Measurements from ENCODE around the gene EML3. TPM values are rescaled to one million over a fixed set of nuclear protein-coding genes. Genes with fewer than 3 reads are reported as not detected.
"Not testable (repeated sequence)": the region's sequence is repeated elsewhere in the genome, so short reads cannot be mapped to it uniquely, and the experiment has no call there.

Gene EML3
- total RNA-seq, 1 donor from 2014 or later = 26.7 TPM

- DNase-seq = no peak
- Mint-ChIP-seq H3K27me3 (ENCODE audit: unreplicated experiment) (peaks cover 8% of the 10 kb centered on the region), H3K4me3 (ENCODE audit: unreplicated experiment) (peak overlapping the region; percentile 99), H3K36me3 (ENCODE audit: unreplicated experiment) (peaks cover 3% of the 10 kb centered on the region), H3K27ac (ENCODE audit: unreplicated experiment) (peak overlapping the region; percentile 94), H3K4me1 (ENCODE audit: low read depth, unreplicated experiment) (peaks cover 16% of the 10 kb centered on the region), H3K9me3 (ENCODE audit: unreplicated experiment) (peaks cover 5% of the 10 kb centered on the region)
- TF ChIP-seq CTCF (IDR thresholded peaks at IDR 0.05; ENCODE audit: partially characterized antibody, unreplicated experiment) = no peak
Observed at GRCh38 chr11:62574363-62575071, 38.1 kb downstream of the EML3 start.

- H3K4me3 Mint-ChIP-seq (ENCODE audit: unreplicated experiment) = peak within 1 kb of the TSS; percentile 99
- peaks cover 16% of the 10 kb centered on the region for H3K4me1 Mint-ChIP-seq (ENCODE audit: low read depth, unreplicated experiment)
- no peak for TF ChIP-seq CTCF (IDR thresholded peaks at IDR 0.05; ENCODE audit: partially characterized antibody, unreplicated experiment)
- peak within 1 kb of the TSS; percentile 94 for H3K27ac Mint-ChIP-seq (ENCODE audit: unreplicated experiment)
- H3K27me3 Mint-ChIP-seq (ENCODE audit: unreplicated experiment) = peaks cover 8% of the 10 kb centered on the region
- H3K9me3 Mint-ChIP-seq (ENCODE audit: unreplicated experiment) = peaks cover 5% of the 10 kb centered on the region
- DNase-seq = peak; percentile 95
- H3K36me3 Mint-ChIP-seq (ENCODE audit: unreplicated experiment) = peaks cover 3% of the 10 kb centered on the region
Observed at GRCh38 chr11:62573592-62574362, 38.8 kb downstream of the EML3 start, which contains the start of gene EEF1G. TSS of gene EEF1G (minus strand) at chr11:62573891. CDS start at chr11:62573842, 49 bp downstream.

GRCh38 chr11:62573006-62573591, 39.5 kb downstream of the EML3 start:
- no peak for DNase-seq
- Mint-ChIP-seq H3K27ac (ENCODE audit: unreplicated experiment) (peak overlapping the region; percentile 94), H3K9me3 (ENCODE audit: unreplicated experiment) (peaks cover 5% of the 10 kb centered on the region), H3K4me3 (ENCODE audit: unreplicated experiment) (peak overlapping the region; percentile 99), H3K4me1 (ENCODE audit: low read depth, unreplicated experiment) (peaks cover 16% of the 10 kb centered on the region), H3K36me3 (ENCODE audit: unreplicated experiment) (peaks cover 3% of the 10 kb centered on the region), H3K27me3 (ENCODE audit: unreplicated experiment) (peaks cover 8% of the 10 kb centered on the region)
- TF ChIP-seq CTCF (IDR thresholded peaks at IDR 0.05; ENCODE audit: partially characterized antibody, unreplicated experiment) = no peak

GRCh38 chr11:62572431-62572830, 40.1 kb downstream of the EML3 start:
- DNase-seq = no peak
- Mint-ChIP-seq H3K9me3 (ENCODE audit: unreplicated experiment) (peaks cover 5% of the 10 kb centered on the region), H3K27me3 (ENCODE audit: unreplicated experiment) (peaks cover 8% of the 10 kb centered on the region), H3K27ac (ENCODE audit: unreplicated experiment) (peak overlapping the region; percentile 94), H3K36me3 (ENCODE audit: unreplicated experiment) (peaks cover 3% of the 10 kb centered on the region), H3K4me1 (ENCODE audit: low read depth, unreplicated experiment) (peaks cover 16% of the 10 kb centered on the region), H3K4me3 (ENCODE audit: unreplicated experiment) (peak overlapping the region; percentile 99)
- no peak for TF ChIP-seq CTCF (IDR thresholded peaks at IDR 0.05; ENCODE audit: partially characterized antibody, unreplicated experiment)

GRCh38 chr11:62571493-62571892, 41.1 kb downstream of the EML3 start:
- not testable (repeated sequence) for H3K27ac Mint-ChIP-seq (ENCODE audit: unreplicated experiment); H3K9me3 Mint-ChIP-seq (ENCODE audit: unreplicated experiment); H3K36me3 Mint-ChIP-seq (ENCODE audit: unreplicated experiment); H3K27me3 Mint-ChIP-seq (ENCODE audit: unreplicated experiment); DNase-seq
- H3K4me1 Mint-ChIP-seq (ENCODE audit: low read depth, unreplicated experiment) = peaks cover 16% of the 10 kb centered on the region
- H3K4me3 Mint-ChIP-seq (ENCODE audit: unreplicated experiment) = peak overlapping the region; percentile 67

- not testable (repeated sequence) for H3K27me3 Mint-ChIP-seq (ENCODE audit: unreplicated experiment); DNase-seq; H3K27ac Mint-ChIP-seq (ENCODE audit: unreplicated experiment); H3K9me3 Mint-ChIP-seq (ENCODE audit: unreplicated experiment); H3K36me3 Mint-ChIP-seq (ENCODE audit: unreplicated experiment); H3K4me3 Mint-ChIP-seq (ENCODE audit: unreplicated experiment)
- peaks cover 16% of the 10 kb centered on the region for H3K4me1 Mint-ChIP-seq (ENCODE audit: low read depth, unreplicated experiment)
Observed at GRCh38 chr11:62570903-62571302, 41.7 kb downstream of the EML3 start.

All from glutamatergic neuron (in vitro differentiated cells).